Cardiac fibroblast (primary cell): ENCODE results near the gene HHIPL1.

ENCODE experiments used
- DNase-seq, 2 donors: peaks; one replicate each; pipeline versions ENCODE4 v3.0.0 to v3.0.0-alpha.2; 2010; ENCODE audit warnings: low read depth in 2 of 2
- H3K4me3 ChIP-seq, 2 donors: replicated peaks in 1 of 2; 1 replicate in 1 of 2; 2 replicates in 1 of 2; pipeline ENCODE4 v1.5.1; 2011; ENCODE audit warnings: low read depth in 2 of 2, low read length in 2 of 2, mild to moderate bottlenecking in 2 of 2, moderate library complexity in 1 of 2
- CTCF ChIP-seq: IDR thresholded peaks from one replicate; pipeline ENCODE4 v1.5.1; 2011; ENCODE audit warnings: low read depth, mild to moderate bottlenecking, low read length, inconsistent platforms

The HHIPL1 gene

GRCh38 chr14:99664058-99664936 lies 19.4 kb downstream of the HHIPL1 start:
- H3K4me3 ChIP-seq, result no peak overlapping the region
- TF ChIP-seq CTCF, result no peak
- no peak for DNase-seq

GRCh38 chr14:99664937-99665273 lies 20.0 kb downstream of the HHIPL1 start:
- TF ChIP-seq CTCF, result no peak
- DNase-seq, result no peak
- H3K4me3 ChIP-seq, result no peak overlapping the region

DNA sequence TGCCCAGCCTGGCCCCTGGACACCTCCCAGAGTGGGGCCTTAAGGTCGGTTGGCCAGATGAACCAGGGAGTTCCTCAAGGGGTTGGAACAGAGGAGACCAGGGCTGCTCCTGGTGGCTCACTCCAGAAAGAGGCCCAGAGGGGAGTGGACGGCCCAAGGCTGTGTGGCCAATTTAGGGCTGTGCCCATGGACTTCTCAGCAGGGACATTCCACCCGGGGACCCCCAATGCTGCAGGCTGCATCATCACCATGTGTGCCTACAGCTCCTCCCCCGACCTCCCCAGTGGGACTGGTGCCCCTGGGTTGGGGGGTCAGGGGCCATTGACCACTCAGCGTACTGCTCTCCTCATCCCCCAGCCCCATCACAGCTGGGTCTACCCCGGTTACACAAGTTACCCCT lies 21.6 kb downstream of the HHIPL1 start:
- DNase-seq, result no peak
- no peak for TF ChIP-seq CTCF
- H3K4me3 ChIP-seq, result no peak overlapping the region

- DNase-seq, result no peak
- no peak overlapping the region for H3K4me3 ChIP-seq
- TF ChIP-seq CTCF, result no peak
Observed at GRCh38 chr14:99667045-99667444, 22.1 kb downstream of the HHIPL1 start.

DNA sequence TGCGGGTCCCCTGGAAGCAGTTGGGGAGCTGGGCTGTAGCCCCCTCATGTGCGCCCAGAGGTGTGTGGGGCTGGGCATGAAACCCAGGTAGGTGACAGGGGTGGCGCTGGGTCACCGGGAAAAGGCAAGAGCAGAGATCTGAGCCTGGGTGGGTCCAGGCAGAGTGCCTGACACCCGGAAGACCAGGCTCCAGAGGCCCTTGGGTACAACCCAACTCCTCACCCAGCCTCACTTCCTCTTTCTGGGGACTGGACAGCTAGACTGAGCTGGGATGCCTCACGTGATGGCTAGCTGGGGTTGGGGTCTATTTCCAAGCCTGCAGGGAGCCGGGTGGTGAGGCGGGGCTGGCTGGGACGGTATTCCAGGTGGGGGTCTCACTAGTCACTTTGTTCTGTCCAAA lies 22.9 kb downstream of the HHIPL1 start:
- DNase-seq, result no peak
- no peak overlapping the region for H3K4me3 ChIP-seq
- no peak for TF ChIP-seq CTCF

DNA sequence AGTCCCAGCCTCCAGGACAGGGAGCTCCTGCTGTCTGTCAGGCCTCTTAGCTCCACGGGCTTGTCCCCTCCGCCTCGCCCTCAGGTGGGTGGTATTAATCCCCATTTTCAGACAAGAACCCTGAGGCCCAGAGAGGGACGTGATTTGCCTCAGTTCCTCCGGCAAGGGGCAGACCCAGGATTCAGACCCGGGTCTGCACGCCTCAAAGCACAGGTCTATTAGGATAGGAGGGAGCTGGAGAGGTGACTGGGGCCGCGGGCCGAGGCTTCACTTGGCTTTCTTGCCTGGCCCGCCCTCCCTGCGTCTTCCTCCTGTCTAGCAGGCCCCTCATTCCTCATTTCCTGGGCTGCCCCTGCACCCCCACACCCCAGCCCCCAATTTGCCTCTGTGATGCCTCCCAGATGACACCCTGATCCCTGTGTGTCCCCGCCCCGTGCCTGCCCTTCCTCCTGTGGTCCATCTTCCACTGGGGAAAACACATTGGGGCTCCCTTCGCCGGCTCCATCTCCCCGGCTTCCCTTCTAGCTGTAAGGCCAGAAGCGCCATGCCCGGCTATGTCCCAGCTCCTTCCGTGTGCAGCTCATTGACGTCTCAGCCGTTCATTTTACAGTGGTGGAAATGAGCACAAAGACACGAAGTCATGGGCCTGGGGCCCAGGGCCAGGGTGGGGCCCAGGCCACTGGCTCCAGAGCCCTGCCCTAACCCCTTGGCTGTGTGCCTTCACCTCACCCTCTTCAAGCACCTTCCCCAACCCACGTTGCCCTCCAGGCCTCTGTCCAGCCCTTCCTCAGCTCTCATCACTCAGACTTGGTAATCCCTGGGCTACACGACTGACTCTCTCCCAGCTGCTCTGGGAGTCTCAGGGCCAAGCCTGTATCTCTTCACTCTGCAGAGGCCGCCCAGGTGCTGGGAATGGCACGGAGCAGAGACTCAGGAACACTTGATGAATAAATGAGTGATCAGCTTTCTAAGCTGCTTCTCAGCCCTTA lies 23.7 kb downstream of the HHIPL1 start:
- no peak for DNase-seq
- no peak overlapping the region for H3K4me3 ChIP-seq
- no peak for TF ChIP-seq CTCF
